ENCODE measurements around the gene DNAJB5.

GRCh38 chr9:34994260-34994899 is 4.8 kb downstream of the DNAJB5 start:
- peak; percentile 76 to 78 for TF ChIP-seq CTCF (conservative IDR thresholded peaks at IDR 0.05; ENCODE audit: low read depth in 2 of 2)
- no peak for TF ChIP-seq EZH2phosphoT487 (IDR thresholded peaks at IDR 0.05; ENCODE audit: unreplicated experiment)
- TF ChIP-seq POLR2AphosphoS5 (IDR thresholded peaks at IDR 0.05; ENCODE audit: low read depth): no peak
- TF ChIP-seq JUNB (IDR thresholded peaks at IDR 0.05; ENCODE audit: unreplicated experiment): no peak
